Esophagus squamous epithelium (tissue), 4 donors: Measurements from ENCODE around the gene SLC26A11.

ENCODE experiments used
- POLR2A ChIP-seq, 4 donors: fragments of 450-650 bp; IDR thresholded peaks; one replicate each; pipeline ENCODE4 v1.6.1; 2017; ENCODE audit warnings: antibody characterized with exemption in 4 of 4, mild to moderate bottlenecking in 4 of 4, moderate library complexity in 3 of 4
- TF ChIP-seq, protein P1 (sequence below), 6 experiments: fragments of 450-650 bp in 4 of 6; fragments of 200-600 bp in 2 of 6; sonication (generic) in 2 of 6; IDR thresholded peaks; one replicate each; pipeline ENCODE4 v1.5.1; 2016 to 2019; ENCODE audit warnings: antibody characterized with exemption in 6 of 6, mild to moderate bottlenecking in 4 of 6, moderate library complexity in 4 of 6

GRCh38 chr17:80290156-80290555, 69.9 kb downstream of the SLC26A11 start:
- TF ChIP-seq, protein P1, sequence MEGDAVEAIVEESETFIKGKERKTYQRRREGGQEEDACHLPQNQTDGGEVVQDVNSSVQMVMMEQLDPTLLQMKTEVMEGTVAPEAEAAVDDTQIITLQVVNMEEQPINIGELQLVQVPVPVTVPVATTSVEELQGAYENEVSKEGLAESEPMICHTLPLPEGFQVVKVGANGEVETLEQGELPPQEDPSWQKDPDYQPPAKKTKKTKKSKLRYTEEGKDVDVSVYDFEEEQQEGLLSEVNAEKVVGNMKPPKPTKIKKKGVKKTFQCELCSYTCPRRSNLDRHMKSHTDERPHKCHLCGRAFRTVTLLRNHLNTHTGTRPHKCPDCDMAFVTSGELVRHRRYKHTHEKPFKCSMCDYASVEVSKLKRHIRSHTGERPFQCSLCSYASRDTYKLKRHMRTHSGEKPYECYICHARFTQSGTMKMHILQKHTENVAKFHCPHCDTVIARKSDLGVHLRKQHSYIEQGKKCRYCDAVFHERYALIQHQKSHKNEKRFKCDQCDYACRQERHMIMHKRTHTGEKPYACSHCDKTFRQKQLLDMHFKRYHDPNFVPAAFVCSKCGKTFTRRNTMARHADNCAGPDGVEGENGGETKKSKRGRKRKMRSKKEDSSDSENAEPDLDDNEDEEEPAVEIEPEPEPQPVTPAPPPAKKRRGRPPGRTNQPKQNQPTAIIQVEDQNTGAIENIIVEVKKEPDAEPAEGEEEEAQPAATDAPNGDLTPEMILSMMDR (IDR thresholded peaks at IDR 0.05): no peak
- no peak for TF ChIP-seq POLR2A (IDR thresholded peaks at IDR 0.05)
